Hepatocyte (in vitro differentiated cells): ENCODE data around the gene GRIN2D. TPM values are rescaled to one million over a fixed set of nuclear protein-coding genes. Genes with fewer than 3 reads are reported as not detected.

Source experiments
- DNase-seq: peaks from one replicate; pipeline ENCODE4 v3.0.0-alpha.2; 2016; ENCODE audit warnings: low spot score
- H2AFZ ChIP-seq: fragments of 200-600 bp; sonication (generic); 2 replicates; pipeline ENCODE4 v1.6.0; 2016; ENCODE audit warnings: antibody characterized with exemption, mild to moderate bottlenecking
- H3K27ac ChIP-seq: fragments of 200-600 bp; sonication (generic); 2 replicates; pipeline ENCODE4 v1.5.1; 2016; ENCODE audit warnings: mild to moderate bottlenecking
- H3K27me3 ChIP-seq: fragments of 200-600 bp; sonication (generic); 2 replicates; pipeline ENCODE4 v1.6.1; 2016
- H3K36me3 ChIP-seq: fragments of 200-600 bp; sonication (generic); replicated peaks from 2 replicates; pipeline ENCODE4 v1.5.1; 2016; ENCODE audit warnings: low read depth; ENCODE audit not compliant: insufficient read depth
- H3K4me1 ChIP-seq: fragments of 200-600 bp; sonication (generic); 2 replicates; pipeline ENCODE4 v1.5.1; 2016; ENCODE audit warnings: mild to moderate bottlenecking, moderate library complexity; ENCODE audit not compliant: insufficient read depth
- H3K4me2 ChIP-seq: fragments of 200-600 bp; sonication (generic); 2 replicates; pipeline ENCODE4 v1.6.0; 2016
- H3K4me3 ChIP-seq: fragments of 200-600 bp; sonication (generic); 2 replicates; pipeline ENCODE4 v1.5.1; 2016; ENCODE audit warnings: mild to moderate bottlenecking
- H3K79me2 ChIP-seq: fragments of 200-600 bp; sonication (generic); 2 replicates; pipeline ENCODE4 v1.6.0; 2017; ENCODE audit warnings: mild to moderate bottlenecking
- H3K9me2 ChIP-seq: fragments of 200-600 bp; sonication (generic); replicated peaks from 2 replicates; pipeline ENCODE4 v1.6.0; 2017; ENCODE audit warnings: mild to moderate bottlenecking; ENCODE audit not compliant: insufficient read depth
- H3K9me3 ChIP-seq: fragments of 200-600 bp; sonication (generic); 2 replicates; pipeline ENCODE4 v1.5.1; 2016; ENCODE audit warnings: low read depth, mild to moderate bottlenecking
- H4K20me1 ChIP-seq: fragments of 200-600 bp; sonication (generic); 2 replicates; pipeline ENCODE4 v1.6.0; 2016; ENCODE audit warnings: mild to moderate bottlenecking; ENCODE audit not compliant: insufficient read depth, poor library complexity, severe bottlenecking
- CTCF ChIP-seq: fragments of 200-600 bp; sonication (generic); IDR thresholded peaks from 2 replicates; pipeline ENCODE4 v1.5.1; 2016; ENCODE audit warnings: antibody characterized with exemption, mild to moderate bottlenecking; ENCODE audit not compliant: poor library complexity
- EZH2 ChIP-seq: fragments of 200-600 bp; sonication (generic); IDR thresholded peaks from 2 replicates; pipeline ENCODE4 v1.6.1; 2016; ENCODE audit warnings: antibody characterized with exemption, mild to moderate bottlenecking, borderline replicate concordance
- EZH2phosphoT487 ChIP-seq: fragments of 200-600 bp; sonication (generic); IDR thresholded peaks from one replicate; pipeline ENCODE4 v1.6.1; 2018; ENCODE audit warnings: antibody characterized with exemption, mild to moderate bottlenecking, low read depth, moderate library complexity; ENCODE audit not compliant: unreplicated experiment, severe bottlenecking
- WGBS: methylation state at CpG from one replicate; pipeline ENCODE4 v1.1.6; 2016; ENCODE audit warnings: low lambda C conversion rate; ENCODE audit errors: missing lambda C conversion rate; 5-methylcytosine and 5-hydroxymethylcytosine counted together
- polyA plus RNA-seq: library from polyadenylated mRNA; unstranded; fragments of >200 nt; fragmentation: Nextera tagmentation; extraction: Ambion mirVana; gene quantifications from 2 replicates; pipeline ENCODE4 v1.2.1, GENCODE V29; 2016
- total RNA-seq: library from RNA; depleted of rRNA; stranded (reverse); fragments of >200 nt; gene quantifications from 2 replicates; pipeline ENCODE4 v1.2.3, GENCODE V29; 2014

The GRIN2D gene
- total and polyA plus RNA-seq, 2 experiments from 2014 or later = 1.00 to 2.1 TPM

GRCh38 chr19:48372904-48373303 lies 20.6 kb upstream of the GRIN2D start:
- no peak for DNase-seq
- Histone ChIP-seq H3K4me3 (no peak overlapping the region), H3K36me3 (no peaks in the 10 kb centered on the region), H3K4me2 (no peak overlapping the region), H2AFZ (no peak overlapping the region), H3K9me2 (no peaks in the 10 kb centered on the region), H3K9me3 (no peaks in the 10 kb centered on the region), H3K79me2 (no peaks in the 10 kb centered on the region), H3K4me1 (peaks cover 10% of the 10 kb centered on the region), H3K27me3 (no peaks in the 10 kb centered on the region), H3K27ac (peak overlapping the region; percentile 20), H4K20me1 (no peaks in the 10 kb centered on the region)
- 67% methylated on average over 4 of the region's 4 CpGs for WGBS
- TF ChIP-seq CTCF (no peak), EZH2phosphoT487 (no peak), EZH2 (no peak)

GRCh38 chr19:48373567-48373966 lies 19.9 kb upstream of the GRIN2D start:
- Histone ChIP-seq H3K4me2 (no peak overlapping the region), H3K27me3 (no peaks in the 10 kb centered on the region), H3K79me2 (no peaks in the 10 kb centered on the region), H3K9me3 (no peaks in the 10 kb centered on the region), H3K4me3 (no peak overlapping the region), H4K20me1 (no peaks in the 10 kb centered on the region), H3K9me2 (no peaks in the 10 kb centered on the region), H3K36me3 (no peaks in the 10 kb centered on the region), H2AFZ (no peak overlapping the region), H3K27ac (no peak overlapping the region), H3K4me1 (peaks cover 10% of the 10 kb centered on the region)
- no peak for DNase-seq
- WGBS = 92% methylated on average over 10 of the region's 11 CpGs
- TF ChIP-seq EZH2phosphoT487 (no peak), EZH2 (no peak), CTCF (no peak)

- whole genome bisulfite sequencing = 93% methylated on average over 10 of the region's 10 CpGs
- no peaks in the 10 kb centered on the region for H3K9me3 ChIP-seq
- TF ChIP-seq CTCF (no peak), EZH2phosphoT487 (no peak), EZH2 (no peak)
Measured at GRCh38 chr19:48378194-48378570, 15.3 kb upstream of the GRIN2D start.

GRCh38 chr19:48379058-48379457 lies 14.4 kb upstream of the GRIN2D start:
- no peaks in the 10 kb centered on the region for H3K4me1 ChIP-seq
- no peaks in the 10 kb centered on the region for H4K20me1 ChIP-seq
- H3K9me3 ChIP-seq = no peaks in the 10 kb centered on the region
- no peaks in the 10 kb centered on the region for H3K27me3 ChIP-seq
- no peak overlapping the region for H3K4me3 ChIP-seq
- no peak overlapping the region for H3K4me2 ChIP-seq
- TF ChIP-seq EZH2phosphoT487 (no peak), CTCF (no peak), EZH2 (no peak)
- H3K36me3 ChIP-seq = no peaks in the 10 kb centered on the region
- H3K9me2 ChIP-seq = no peaks in the 10 kb centered on the region
- no peak overlapping the region for H3K27ac ChIP-seq
- WGBS = 77% methylated on average over 5 of the region's 5 CpGs
- no peaks in the 10 kb centered on the region for H3K79me2 ChIP-seq
- no peak overlapping the region for H2AFZ ChIP-seq
- DNase-seq = no peak

More at GRCh38 chr19:48378194-48378570, 15.3 kb upstream of the GRIN2D start:
- H3K4me1 ChIP-seq = no peaks in the 10 kb centered on the region
- no peak overlapping the region for H2AFZ ChIP-seq
- no peak overlapping the region for H3K4me2 ChIP-seq
- H3K36me3 ChIP-seq = no peaks in the 10 kb centered on the region
- H3K4me3 ChIP-seq = no peak overlapping the region
- no peaks in the 10 kb centered on the region for H3K9me2 ChIP-seq
- no peak overlapping the region for H3K27ac ChIP-seq
- no peaks in the 10 kb centered on the region for H4K20me1 ChIP-seq
- no peak for DNase-seq
- no peaks in the 10 kb centered on the region for H3K27me3 ChIP-seq
- H3K79me2 ChIP-seq = no peaks in the 10 kb centered on the region
